OCI-LY7 (cell line): ENCODE results near the gene PIGH. TPM values are rescaled to one million over a fixed set of nuclear protein-coding genes. Genes with fewer than 3 reads are reported as not detected.
"Not testable (repeated sequence)": the region's sequence is repeated elsewhere in the genome, so short reads cannot be mapped to it uniquely, and the experiment has no call there.

Experiments used
- BruUV-seq: library from RNA; stranded (reverse); fragments of 400-500 nt; replicated peaks from 2 replicates; lab custom pipeline; 2021; lab: Mats Ljungman, UMichigan
- CTCF ChIA-PET: fragments of 300-600 bp; sonication (Branson Sonifier 250); formaldehyde crosslinking; loops from one replicate; lab custom pipeline; 2022; ENCODE audit warnings: antibody characterized with exemption; ENCODE audit not compliant: unreplicated experiment; lab: Charles Lee
- POLR2A ChIA-PET: fragments of 300-600 bp; sonication (Branson Sonifier 250); formaldehyde crosslinking; loops from one replicate; lab custom pipeline; 2022; ENCODE audit warnings: antibody characterized with exemption; lab: Charles Lee
- DNase-seq: peaks from one replicate; pipeline ENCODE4 v3.0.0-alpha.2; 2015; ENCODE audit warnings: low spot score
- H2AFZ ChIP-seq: fragments of 200-600 bp; sonication (generic), shearing (Covaris generic); 2 replicates; pipeline ENCODE4 v1.6.1; 2014; ENCODE audit warnings: mild to moderate bottlenecking, antibody characterized with exemption, low read length, moderate library complexity
- H3K27ac ChIP-seq: fragments of 200-600 bp; sonication (generic); 2 replicates; pipeline ENCODE4 v1.5.1; 2014; ENCODE audit warnings: mixed run types, low read depth, mild to moderate bottlenecking, moderate library complexity, low read length, inconsistent platforms; ENCODE audit not compliant: poor library complexity, severe bottlenecking
- H3K36me3 ChIP-seq: fragments of 200-600 bp; sonication (generic); 2 replicates; pipeline ENCODE4 v1.6.1; 2014; ENCODE audit warnings: mild to moderate bottlenecking, antibody characterized with exemption, low read length, moderate library complexity, mixed read lengths; ENCODE audit not compliant: insufficient read depth
- H3K4me1 ChIP-seq: fragments of 200-600 bp; sonication (generic); 2 replicates; pipeline ENCODE4 v1.5.1; 2014; ENCODE audit warnings: mild to moderate bottlenecking, low read length; ENCODE audit not compliant: insufficient read depth, poor library complexity, severe bottlenecking
- H3K4me2 ChIP-seq: fragments of 200-600 bp; sonication (generic); 2 replicates; pipeline ENCODE4 v1.6.1; 2014; ENCODE audit warnings: mild to moderate bottlenecking, low read length
- H3K4me3 ChIP-seq: fragments of 200-600 bp; sonication (generic); 2 replicates; pipeline ENCODE4 v1.5.1; 2014; ENCODE audit warnings: mild to moderate bottlenecking, low read depth, low read length; ENCODE audit not compliant: poor library complexity, severe bottlenecking
- H3K79me2 ChIP-seq: fragments of 200-600 bp; sonication (generic); 2 replicates; pipeline ENCODE4 v1.6.1; 2016; ENCODE audit warnings: low read depth, mild to moderate bottlenecking, low read length, moderate library complexity, mixed read lengths; ENCODE audit not compliant: insufficient read depth
- H3K9me2 ChIP-seq: fragments of 200-600 bp; sonication (generic); 2 replicates; pipeline ENCODE4 v1.6.1; 2016; ENCODE audit warnings: mild to moderate bottlenecking, low read length, mixed read lengths; ENCODE audit not compliant: insufficient read depth
- H3K9me3 ChIP-seq: fragments of 200-600 bp; sonication (generic); 2 replicates; pipeline ENCODE4 v1.6.1; 2014; ENCODE audit warnings: mild to moderate bottlenecking, mixed run types, low read length, mixed read lengths
- H4K20me1 ChIP-seq: fragments of 200-600 bp; sonication (generic); 2 replicates; pipeline ENCODE4 v1.6.1; 2014; ENCODE audit warnings: mild to moderate bottlenecking, antibody characterized with exemption, low read length, moderate library complexity, mixed read lengths; ENCODE audit not compliant: insufficient read depth
- EZH2phosphoT487 ChIP-seq: fragments of 200-600 bp; sonication (generic); IDR thresholded peaks from 2 replicates; pipeline ENCODE4 v1.6.1; 2018; ENCODE audit warnings: low read depth, borderline replicate concordance, mild to moderate bottlenecking, mixed run types, antibody characterized with exemption, low read length, moderate library complexity, mixed read lengths
- intact Hi-C: fragments of 100-400 bp; cut with micrococcal nuclease; formaldehyde crosslinking; loops from one replicate; pipeline ENCODE4 v1.10.0; 2022; ENCODE audit not compliant: unreplicated experiment
- total RNA-seq, 2 experiments: library from RNA; depleted of rRNA in 1 of 2; stranded (reverse); fragments of >200 nt in 1 of 2; shearing (Covaris generic) in 1 of 2; gene quantifications; 2 replicates each; pipeline ENCODE4 v1.2.3, GENCODE V29; 2014 to 2022
- TF ChIP-seq, protein P1 (sequence below): fragments of 200-600 bp; sonication (generic); conservative IDR thresholded peaks from 2 replicates; pipeline ENCODE4 v1.5.1; 2014; ENCODE audit warnings: mild to moderate bottlenecking, antibody characterized with exemption, low read length, moderate library complexity, mixed read lengths

The PIGH gene
- total RNA-seq, 2 experiments from 2014 or later, result 15.5 to 23.0 TPM

DNA sequence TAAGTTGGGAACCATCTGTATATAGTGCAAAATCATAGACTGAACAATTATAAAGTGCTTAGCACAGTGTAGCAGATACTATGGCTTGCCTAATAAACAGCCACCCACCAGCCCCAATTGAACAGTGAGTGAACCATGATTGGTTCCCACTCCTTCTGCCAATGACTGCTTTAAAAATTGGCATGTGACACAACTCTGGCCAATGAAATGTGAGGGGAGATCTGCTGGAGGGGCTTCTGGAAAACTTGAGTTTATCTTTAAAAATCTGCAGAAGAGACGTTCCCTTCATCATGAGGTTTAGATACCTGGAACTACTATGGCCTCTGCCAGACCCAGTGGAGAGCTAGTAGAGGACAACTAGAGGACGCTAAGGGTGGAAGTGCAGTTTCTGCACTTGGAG is 4.7 kb downstream of the PIGH start:
- TF ChIP-seq, protein P1, sequence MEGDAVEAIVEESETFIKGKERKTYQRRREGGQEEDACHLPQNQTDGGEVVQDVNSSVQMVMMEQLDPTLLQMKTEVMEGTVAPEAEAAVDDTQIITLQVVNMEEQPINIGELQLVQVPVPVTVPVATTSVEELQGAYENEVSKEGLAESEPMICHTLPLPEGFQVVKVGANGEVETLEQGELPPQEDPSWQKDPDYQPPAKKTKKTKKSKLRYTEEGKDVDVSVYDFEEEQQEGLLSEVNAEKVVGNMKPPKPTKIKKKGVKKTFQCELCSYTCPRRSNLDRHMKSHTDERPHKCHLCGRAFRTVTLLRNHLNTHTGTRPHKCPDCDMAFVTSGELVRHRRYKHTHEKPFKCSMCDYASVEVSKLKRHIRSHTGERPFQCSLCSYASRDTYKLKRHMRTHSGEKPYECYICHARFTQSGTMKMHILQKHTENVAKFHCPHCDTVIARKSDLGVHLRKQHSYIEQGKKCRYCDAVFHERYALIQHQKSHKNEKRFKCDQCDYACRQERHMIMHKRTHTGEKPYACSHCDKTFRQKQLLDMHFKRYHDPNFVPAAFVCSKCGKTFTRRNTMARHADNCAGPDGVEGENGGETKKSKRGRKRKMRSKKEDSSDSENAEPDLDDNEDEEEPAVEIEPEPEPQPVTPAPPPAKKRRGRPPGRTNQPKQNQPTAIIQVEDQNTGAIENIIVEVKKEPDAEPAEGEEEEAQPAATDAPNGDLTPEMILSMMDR, result no peak
- TF ChIP-seq EZH2phosphoT487, result no peak

GRCh38 chr14:67593650-67594049 is 6.4 kb downstream of the PIGH start:
- H2AFZ ChIP-seq, H3K9me3 ChIP-seq, H3K4me1 ChIP-seq, H3K27ac ChIP-seq, H3K79me2 ChIP-seq, BruUV-seq, H3K9me2 ChIP-seq, DNase-seq, intact Hi-C loops, H3K4me2 ChIP-seq, H3K4me3 ChIP-seq, H4K20me1 ChIP-seq, POLR2A ChIA-PET, CTCF ChIA-PET: not testable (repeated sequence)
- H3K36me3 ChIP-seq, result peaks cover 34% of the 10 kb centered on the region

More for the DNA sequence above, 4.7 kb downstream of the PIGH start:
- Histone ChIP-seq H3K4me1 (peaks cover 8% of the 10 kb centered on the region), H4K20me1 (no peaks in the 10 kb centered on the region), H3K36me3 (peaks cover 26% of the 10 kb centered on the region), H3K9me2 (no peaks in the 10 kb centered on the region), H2AFZ (no peak overlapping the region), H3K4me2 (no peak overlapping the region), H3K9me3 (no peaks in the 10 kb centered on the region; the same call in 1 of the 2 replicates), H3K4me3 (no peak overlapping the region), H3K79me2 (peaks cover 7% of the 10 kb centered on the region; the same call in 1 of the 2 replicates), H3K27ac (no peak overlapping the region)
- POLR2A ChIA-PET, result interaction anchor here (1.3 kb wide), 1 partner anchor 10 kb away, joined by 3 read pairs; no protein-coding TSS in a partner anchor
- intact Hi-C loops, result no loop called here
- no TSS peak for BruUV-seq
- CTCF ChIA-PET, result no interaction called here
- no peak for DNase-seq

DNA sequence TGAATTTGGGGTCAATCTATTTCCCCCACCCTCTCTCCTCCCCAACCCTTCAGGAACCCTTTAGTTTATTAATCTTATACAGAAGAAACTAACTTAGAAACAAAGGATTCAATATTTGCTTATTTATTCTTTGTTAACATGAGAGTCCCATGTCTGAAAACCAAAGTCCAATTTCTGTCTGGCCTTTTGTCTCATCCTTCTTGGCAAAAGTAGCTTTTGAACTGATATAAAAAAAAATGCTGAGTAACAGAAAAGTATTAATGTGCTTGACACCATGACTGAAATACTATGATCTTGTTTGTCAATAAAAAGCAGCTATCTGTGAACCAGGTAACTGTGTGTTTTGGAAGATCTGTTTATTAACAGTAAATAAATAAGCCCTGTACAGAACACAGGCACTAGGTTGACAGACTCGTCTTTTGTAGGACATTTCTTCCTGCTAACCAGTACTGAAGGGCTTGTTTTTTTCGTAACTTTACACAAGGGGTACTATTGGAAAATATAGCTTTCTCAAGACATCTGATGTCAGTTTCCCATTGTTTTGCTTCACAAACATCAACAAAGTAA is 10.8 kb downstream of the PIGH start:
- ChIA-PET POLR2A (interaction anchor here (0.6 to 1.1 kb wide), 5 partner anchors 17 to 1230 kb away, joined by 3 to 4 read pairs (median 3); no protein-coding TSS in a partner anchor), CTCF (no interaction called here)
- Histone ChIP-seq H3K9me2 (no peaks in the 10 kb centered on the region), H3K4me1 (no peaks in the 10 kb centered on the region), H3K4me2 (no peak overlapping the region), H3K27ac (no peak overlapping the region), H2AFZ (no peak overlapping the region), H3K9me3 (no peaks in the 10 kb centered on the region), H4K20me1 (no peaks in the 10 kb centered on the region), H3K79me2 (no peaks in the 10 kb centered on the region), H3K4me3 (no peak overlapping the region), H3K36me3 (peaks cover 30% of the 10 kb centered on the region)
- DNase-seq, result no peak
- BruUV-seq, result no TSS peak
- TF ChIP-seq EZH2phosphoT487, result no peak
- TF ChIP-seq, protein P1, result no peak
- intact Hi-C loops, result no loop called here
